WI38 (cell line): ENCODE data around the gene QPRT.
"Not testable (repeated sequence)": the region's sequence is repeated elsewhere in the genome, so short reads cannot be mapped to it uniquely, and the experiment has no call there.

Source experiments
- H3K4me3 ChIP-seq: 2 replicates; pipeline ENCODE4 v1.5.1; 2011; ENCODE audit warnings: low read depth, mild to moderate bottlenecking, control low read depth, low read length
- TF ChIP-seq, protein P1 (sequence below): IDR thresholded peaks from 2 replicates; pipeline ENCODE4 v1.5.1; 2012; ENCODE audit warnings: low read depth, mild to moderate bottlenecking, control low read depth, low read length

The QPRT gene

DNA sequence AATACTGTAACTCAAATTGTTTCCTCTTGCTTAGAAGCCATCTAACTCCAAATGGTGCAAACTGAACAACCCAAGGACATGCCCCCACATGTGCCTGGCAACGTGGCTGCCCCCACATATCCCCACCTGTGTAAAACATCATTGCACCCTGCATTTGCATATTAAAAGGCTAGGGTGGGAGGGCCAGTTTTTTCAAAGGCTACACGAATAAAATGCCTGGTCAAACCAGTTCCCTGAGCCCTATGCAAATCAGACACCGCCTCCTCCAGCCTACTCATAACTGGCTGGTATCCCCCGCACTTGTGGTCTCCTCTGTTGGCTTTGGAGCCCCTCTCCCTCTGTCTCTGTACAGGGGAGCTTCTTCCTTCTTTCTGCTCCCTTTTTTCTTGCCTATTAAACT is 40.1 kb downstream of the QPRT start:
- TF ChIP-seq, protein P1, sequence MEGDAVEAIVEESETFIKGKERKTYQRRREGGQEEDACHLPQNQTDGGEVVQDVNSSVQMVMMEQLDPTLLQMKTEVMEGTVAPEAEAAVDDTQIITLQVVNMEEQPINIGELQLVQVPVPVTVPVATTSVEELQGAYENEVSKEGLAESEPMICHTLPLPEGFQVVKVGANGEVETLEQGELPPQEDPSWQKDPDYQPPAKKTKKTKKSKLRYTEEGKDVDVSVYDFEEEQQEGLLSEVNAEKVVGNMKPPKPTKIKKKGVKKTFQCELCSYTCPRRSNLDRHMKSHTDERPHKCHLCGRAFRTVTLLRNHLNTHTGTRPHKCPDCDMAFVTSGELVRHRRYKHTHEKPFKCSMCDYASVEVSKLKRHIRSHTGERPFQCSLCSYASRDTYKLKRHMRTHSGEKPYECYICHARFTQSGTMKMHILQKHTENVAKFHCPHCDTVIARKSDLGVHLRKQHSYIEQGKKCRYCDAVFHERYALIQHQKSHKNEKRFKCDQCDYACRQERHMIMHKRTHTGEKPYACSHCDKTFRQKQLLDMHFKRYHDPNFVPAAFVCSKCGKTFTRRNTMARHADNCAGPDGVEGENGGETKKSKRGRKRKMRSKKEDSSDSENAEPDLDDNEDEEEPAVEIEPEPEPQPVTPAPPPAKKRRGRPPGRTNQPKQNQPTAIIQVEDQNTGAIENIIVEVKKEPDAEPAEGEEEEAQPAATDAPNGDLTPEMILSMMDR: no peak
- no peak overlapping the region for H3K4me3 ChIP-seq

DNA sequence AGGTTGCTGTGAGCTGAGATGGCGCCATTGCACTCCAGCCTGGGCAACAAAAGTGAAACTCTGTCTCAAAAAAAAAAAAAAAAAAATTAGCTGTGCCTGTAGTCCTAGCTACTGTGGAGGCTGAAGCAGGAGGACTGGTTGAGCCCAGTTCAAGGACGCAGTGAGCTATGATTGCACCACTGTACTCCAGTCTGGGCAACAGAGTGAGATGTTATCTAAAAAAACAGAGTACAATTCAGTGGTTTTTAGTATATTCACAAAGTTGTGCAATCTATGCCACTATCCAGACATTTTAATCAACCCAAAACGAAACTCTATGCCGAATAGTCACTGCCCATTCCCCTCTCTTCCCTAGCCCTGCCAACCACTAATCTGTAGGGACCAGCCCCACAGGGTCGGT is 41.7 kb downstream of the QPRT start:
- no peak overlapping the region for H3K4me3 ChIP-seq
- TF ChIP-seq, protein P1: no peak

DNA sequence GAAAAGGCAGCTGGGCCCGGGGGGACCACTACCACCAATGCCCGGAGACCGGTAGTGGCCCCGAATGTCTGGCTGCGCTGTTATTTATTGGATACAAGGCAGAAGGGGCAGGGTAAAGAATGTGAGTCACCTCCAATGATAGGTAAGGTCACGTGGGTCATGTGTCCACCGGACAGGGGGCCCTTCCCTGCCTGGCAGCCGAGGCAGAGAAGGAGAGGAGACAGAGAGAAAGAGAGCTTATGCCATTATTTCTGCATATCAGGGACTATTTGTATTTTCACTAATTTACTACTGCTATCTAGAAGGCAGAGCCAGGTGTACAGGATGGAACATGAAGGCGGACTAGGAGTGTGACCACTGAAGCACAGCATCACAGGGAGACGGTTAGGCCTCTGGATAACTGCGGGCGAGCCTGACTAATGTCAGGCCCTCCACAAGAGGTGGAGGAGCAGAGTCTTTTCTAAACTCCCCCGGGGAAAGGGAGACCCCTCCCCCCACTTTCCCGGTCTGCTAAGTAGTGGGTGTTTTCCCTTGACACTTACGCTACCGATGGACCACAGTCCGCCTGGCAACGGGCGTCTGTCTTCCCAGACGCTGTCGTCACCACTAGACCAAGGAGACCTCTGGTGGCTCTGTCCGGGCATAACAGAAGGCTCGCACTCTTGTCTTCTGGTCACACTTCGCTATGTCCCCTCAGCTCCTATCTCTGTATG is 42.3 kb downstream of the QPRT start:
- TF ChIP-seq, protein P1: peak; percentile 66
- not testable (repeated sequence) for H3K4me3 ChIP-seq

DNA sequence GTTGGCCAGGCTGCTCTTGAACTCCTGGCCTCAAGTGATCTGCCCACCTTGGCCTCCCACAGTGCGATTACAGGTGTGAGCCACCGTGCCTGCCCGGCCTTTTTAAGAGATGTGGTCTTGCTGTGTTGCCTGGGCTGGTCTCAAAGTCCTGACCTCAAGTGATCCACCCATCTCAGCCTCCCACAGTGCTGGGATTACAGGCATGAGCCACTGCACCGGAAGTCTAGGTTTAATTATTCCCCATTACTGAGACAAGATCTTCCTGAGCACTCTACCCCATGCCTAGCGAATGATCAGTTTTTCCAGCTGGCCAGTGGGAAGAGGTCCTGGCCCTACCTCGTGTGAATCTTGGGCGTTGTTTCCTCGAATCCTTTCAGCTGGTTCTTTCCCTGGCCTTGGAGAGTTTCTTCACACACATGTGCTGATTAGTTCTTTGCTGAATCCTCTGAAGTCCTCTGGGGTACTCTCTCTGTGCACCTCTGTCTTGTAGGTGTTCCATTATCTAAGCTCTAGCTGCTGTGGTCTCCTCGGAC is 47.9 kb downstream of the QPRT start:
- TF ChIP-seq, protein P1: no peak
- no peak overlapping the region for H3K4me3 ChIP-seq

DNA sequence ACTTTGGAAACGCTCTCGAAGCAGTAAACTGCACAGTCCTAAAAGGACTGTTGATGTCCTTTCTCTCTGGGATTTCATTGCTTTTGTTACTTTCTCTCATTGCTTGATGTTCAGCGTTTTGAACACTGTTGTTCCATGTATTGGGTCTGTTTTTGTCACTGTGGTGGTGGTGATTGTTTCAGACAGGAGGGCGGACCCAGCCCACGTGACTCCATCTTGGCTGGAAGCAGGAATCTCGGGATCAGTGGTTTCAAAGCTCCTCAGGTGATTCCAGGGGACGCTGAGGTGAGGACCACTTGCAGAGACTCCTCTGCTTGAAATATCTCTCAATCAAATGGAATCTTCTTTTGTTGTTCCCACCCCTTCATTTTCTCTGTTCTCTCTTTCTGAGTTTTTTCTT is 48.5 kb downstream of the QPRT start:
- TF ChIP-seq, protein P1: no peak
- no peak overlapping the region for H3K4me3 ChIP-seq

DNA sequence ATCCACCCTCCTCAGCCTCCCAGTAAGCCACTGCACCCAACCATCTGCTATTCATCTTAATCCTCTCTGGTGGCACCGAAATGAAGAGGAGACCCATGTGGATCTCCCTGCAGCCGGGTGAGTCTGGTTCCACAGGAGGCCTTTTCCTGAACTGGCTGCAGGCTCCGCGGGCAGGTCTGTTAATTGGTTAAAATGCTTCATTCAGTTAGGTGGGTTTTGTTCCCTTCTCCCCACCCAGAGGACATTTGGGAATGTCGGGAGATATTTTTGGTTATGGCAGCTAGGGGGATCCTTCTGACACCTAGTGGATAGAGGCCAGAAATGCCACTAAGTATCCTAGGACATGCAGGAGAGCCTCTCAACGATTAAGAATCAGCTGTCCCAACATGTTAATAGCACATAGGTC is 50.1 kb downstream of the QPRT start:
- H3K4me3 ChIP-seq: no peak overlapping the region
- TF ChIP-seq, protein P1: peak; percentile 69

DNA sequence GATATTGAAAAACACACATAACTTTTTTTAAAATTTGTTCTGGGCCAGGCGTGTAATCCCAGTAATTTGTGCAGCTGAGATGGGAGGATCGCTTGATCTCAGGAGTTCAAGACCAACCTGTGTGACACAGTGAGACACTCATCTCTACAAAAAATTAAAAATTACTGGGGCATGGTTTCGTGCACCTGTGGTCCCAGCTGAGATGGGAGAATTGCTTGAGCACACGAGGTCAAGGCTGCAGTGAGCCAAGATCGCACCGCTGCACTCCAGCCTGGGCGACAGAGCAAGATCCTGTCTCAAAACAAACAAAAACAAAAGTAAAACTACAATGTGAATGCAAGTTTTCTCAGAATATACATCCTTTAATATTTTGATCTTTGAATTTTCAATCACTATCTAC is 51.7 kb downstream of the QPRT start:
- TF ChIP-seq, protein P1: no peak
- no peak overlapping the region for H3K4me3 ChIP-seq

DNA sequence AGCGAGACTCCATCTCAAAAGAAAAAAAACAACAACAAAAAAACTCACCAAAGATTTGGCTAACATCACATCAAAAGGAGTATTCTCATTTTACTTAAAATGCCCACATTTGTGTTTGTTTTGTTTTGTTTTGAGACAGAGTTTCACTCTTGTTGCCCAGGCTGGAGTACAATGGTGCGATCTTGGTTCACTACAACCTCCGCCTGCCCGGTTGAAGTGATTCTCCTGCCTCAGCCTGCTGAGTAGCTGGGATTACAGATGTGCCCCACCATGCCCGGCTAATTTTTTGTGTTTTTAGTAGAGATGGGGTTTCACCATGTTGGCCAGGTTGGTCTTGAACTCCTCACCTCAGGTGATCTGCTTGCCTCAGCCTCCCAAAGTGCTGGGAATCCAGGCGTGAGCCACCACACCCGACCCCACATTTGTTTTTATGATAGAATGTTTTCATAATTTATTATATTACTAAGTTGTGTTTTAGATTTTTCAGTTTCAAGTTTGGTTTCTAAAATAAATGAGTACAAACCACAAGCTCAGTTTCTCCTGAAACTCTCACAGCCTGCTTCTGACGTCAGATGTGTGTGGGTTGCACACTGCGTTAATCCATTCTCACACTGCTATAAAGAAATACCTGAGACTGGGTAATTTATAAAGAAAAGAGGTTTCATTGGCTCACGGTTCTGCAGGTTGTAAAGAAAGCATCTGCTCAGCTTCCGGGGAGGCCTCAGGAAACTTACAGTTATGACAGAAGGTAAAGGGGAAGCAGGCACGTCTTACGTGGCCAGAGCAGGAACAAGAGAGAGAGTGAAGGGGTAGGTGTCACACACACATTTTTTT is 53.0 kb downstream of the QPRT start:
- not testable (repeated sequence) for H3K4me3 ChIP-seq
